GM12892 (cell line): ENCODE measurements around the gene GNAI3.
A peak's percentile ranks its signal among the peaks of the same experiment; 100 is the strongest.

Experiments
- DNase-seq: peaks from one replicate; pipeline ENCODE4 v3.0.0; 2011; ENCODE audit not compliant: insufficient read length
- FAIRE-seq: peaks from 2 replicates; lab custom pipeline; 2011; peaks lifted over from hg19 to GRCh38; lab: Jason Lieb, UNC
- POLR2A ChIP-seq: IDR thresholded peaks from 2 replicates; pipeline ENCODE4 v1.6.1; 2011; ENCODE audit warnings: low read depth, low read length, control low read depth
- POLR2AphosphoS5 ChIP-seq: IDR thresholded peaks from 2 replicates; pipeline ENCODE4 v1.6.1; 2011; ENCODE audit warnings: low read depth, low read length, control low read depth
- TAF1 ChIP-seq: IDR thresholded peaks from 2 replicates; pipeline ENCODE4 v1.6.1; 2011; ENCODE audit warnings: low read depth, mild to moderate bottlenecking, control low read depth, low read length, borderline replicate concordance

Gene GNAI3

DNA sequence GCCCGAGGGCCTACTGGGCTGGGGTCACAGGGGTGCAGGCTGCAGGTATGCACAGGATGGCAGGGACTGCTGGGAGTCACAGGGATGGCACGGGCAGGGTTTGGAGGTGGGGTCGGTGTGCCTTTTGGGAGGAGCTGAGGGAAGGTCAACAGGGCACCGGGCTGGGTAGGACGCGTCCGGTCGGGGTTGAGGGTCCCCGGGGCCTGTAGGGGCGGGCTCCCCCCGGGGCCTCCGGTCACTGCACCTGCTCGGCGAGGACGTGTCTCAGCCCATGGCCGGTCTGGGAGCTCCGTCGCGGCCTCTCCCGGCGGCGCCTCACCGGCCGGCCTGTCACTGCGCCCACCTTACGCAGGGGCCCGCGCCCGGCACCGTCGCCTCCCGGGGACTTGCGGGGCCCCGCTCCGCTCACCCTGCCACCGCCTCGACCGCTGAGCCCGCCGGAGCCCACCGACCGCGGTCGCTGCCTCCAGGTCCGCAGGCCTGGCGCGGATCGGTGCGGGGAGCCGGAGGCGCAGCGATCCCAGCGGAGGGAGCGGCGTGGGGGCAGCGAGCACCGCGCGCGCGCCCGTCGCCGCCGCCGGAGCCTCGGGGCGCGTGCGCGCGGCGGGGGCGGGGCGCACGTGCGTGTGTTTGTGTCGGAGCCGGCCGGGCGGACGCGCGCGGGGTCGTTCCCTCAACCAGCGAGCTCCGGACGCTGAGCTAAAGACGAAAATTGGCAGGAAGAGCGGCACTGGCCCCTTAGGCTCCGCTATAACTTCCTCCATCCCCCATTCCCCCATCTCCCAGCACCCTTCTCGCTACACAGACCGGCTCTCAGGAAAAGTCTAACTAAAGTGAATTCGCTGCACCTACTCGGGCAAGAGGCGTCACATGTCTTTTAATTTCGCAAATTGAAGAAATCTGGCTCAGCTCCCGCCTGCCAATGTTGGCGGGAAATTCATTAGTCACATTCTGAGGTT, 39.0 kb upstream of the GNAI3 start, which contains the start of gene AMIGO1:
Gene AMIGO1 (minus strand): TSS at position 552 of the 959 bp plus-strand sequence. CDS start 815 bp downstream, outside the sequence.
- TF ChIP-seq POLR2A (no peak), POLR2AphosphoS5 (no peak), TAF1 (no peak)
- FAIRE-seq (peak; percentile 81), DNase-seq (peak; percentile 83)

DNA sequence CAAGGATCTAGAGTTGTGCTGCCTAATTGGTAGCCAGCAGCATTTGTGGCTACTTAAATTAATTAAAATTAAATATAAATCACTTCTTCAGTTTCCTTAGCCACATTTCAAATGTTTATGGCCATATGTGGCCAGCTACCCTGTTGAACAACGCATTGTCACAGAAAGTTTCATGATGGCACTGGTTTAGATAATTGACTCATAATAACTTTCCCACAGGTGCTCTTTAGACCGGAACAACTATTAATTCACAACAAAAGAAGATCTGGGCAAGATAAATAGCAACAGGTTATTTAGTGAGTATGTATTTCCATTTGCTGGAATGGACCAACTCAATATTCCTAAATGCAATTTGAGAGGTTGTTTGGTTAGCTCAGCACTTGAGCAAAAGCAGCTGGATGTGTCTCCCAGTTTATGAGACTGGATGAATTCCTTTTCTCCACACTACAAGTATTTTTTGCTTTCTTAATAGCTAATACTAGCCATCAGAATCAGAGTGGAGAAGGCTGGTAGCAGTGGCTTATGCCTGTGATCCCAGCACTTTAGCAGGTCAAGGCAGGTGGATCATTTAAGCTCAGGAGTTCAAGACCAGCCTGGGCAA, 35.2 kb upstream of the GNAI3 start:
- no peak for DNase-seq
- FAIRE-seq: no peak
- TF ChIP-seq TAF1 (no peak), POLR2AphosphoS5 (no peak), POLR2A (no peak)

DNA sequence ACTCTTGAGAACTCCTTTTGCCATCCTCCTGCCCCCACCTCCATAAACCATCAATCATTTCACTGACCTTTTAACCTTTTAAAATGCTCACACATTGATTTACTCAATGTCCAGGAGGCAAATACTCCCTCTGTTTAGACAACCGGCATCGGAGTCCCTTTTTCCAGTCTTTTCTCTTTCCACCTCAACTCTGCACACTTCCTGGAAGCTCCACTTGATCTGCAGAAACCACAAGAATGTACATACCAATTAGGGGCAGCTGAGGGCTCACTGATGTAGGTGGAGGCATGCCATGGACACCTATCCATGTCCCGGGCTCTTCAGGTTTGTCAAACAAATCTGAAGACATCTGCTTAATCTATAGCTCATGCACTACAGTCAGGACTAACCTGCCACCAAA, 33.6 kb upstream of the GNAI3 start:
- DNase-seq: no peak
- FAIRE-seq: no peak
- TF ChIP-seq POLR2A (no peak), TAF1 (no peak), POLR2AphosphoS5 (no peak)

DNA sequence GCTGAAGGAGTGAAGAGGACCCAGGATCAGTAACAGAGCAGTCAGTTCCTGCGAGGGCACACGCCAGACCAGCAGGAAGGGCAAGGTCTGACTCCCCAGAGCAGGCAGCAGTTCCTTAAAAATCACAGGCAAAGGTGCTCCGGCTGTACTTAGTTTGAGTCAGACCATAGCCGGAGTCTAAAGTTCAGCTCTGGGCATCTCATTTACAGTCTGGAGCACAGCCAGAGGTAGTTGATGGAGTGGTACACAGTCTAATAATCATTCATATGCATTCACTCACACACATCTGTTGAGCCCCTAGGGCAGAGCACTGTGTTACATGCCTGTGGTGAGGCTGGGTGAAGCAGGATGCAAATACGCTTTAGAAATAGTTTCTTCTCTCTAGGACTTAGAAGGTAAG, 31.5 kb upstream of the GNAI3 start:
- FAIRE-seq (no peak), DNase-seq (no peak)
- TF ChIP-seq POLR2A (no peak), POLR2AphosphoS5 (no peak), TAF1 (no peak)

DNA sequence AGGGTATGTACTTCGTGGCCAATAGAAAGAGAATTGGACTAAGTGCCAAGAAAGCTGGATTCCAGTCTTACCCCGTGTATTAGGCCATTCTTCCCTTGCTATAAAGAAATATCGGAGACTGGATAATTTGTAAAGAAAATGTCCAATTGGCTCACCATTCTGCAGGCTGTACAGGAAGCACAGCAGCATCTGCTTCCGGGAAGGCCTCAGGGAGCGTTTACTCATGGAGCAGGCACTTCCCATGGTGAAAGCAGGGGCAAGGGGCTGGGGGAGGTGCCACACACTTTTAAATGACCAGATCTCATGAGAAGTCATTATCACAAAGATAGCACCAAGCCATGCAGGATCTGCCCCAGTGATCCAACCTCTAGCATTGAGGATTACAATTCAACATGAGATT, 31.1 kb upstream of the GNAI3 start:
- FAIRE-seq (no peak), DNase-seq (no peak)
- TF ChIP-seq POLR2A: no peak
- no peak for TF ChIP-seq POLR2AphosphoS5
- no peak for TF ChIP-seq TAF1

DNA sequence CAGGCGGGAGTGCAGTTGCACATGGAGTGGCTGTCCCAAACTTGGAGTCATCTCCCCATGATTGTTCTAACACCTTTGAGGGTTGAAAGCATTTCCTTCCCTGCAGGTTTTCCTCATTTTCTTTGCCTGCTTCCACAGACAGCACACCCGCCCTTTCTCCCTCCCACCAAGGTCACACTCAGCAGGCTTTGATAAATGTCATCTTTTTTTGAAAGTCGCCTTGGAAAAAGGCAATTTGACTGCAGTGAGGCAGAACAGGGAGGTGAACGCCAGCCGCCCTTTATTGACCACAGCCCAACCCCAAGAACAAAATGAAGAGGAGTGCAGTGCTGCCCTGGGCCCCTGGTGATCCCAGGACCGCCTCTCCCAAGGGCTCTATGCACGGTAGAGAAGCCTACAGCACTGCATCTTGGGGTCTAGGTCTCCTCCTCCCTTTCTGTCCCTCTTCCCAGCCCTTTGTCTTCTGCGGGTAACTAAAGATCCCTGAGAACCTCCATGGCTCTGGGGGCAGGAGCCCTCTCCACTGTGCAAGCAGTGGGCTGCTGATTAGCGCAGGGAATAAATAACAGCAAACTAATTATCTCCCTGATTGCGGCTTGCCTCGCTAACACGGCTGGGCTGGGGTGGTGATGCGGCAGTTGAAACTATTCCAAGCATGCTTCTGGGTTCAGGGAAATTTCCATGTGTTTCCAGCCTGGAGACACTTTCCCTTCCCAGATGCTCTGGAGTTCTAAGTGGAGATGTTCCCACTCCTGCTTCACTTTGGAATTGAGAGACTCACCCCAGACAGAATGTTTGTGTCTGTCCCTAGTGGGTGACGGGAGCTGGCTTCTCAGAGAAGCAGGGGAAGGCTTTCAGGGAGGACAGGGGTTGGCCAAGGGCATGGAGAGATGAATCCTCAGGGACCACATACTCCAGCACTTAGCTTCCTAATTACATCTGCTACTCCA, 27.1 kb upstream of the GNAI3 start:
- TF ChIP-seq POLR2A (no peak), TAF1 (no peak), POLR2AphosphoS5 (no peak)
- FAIRE-seq: no peak
- DNase-seq: no peak

DNA sequence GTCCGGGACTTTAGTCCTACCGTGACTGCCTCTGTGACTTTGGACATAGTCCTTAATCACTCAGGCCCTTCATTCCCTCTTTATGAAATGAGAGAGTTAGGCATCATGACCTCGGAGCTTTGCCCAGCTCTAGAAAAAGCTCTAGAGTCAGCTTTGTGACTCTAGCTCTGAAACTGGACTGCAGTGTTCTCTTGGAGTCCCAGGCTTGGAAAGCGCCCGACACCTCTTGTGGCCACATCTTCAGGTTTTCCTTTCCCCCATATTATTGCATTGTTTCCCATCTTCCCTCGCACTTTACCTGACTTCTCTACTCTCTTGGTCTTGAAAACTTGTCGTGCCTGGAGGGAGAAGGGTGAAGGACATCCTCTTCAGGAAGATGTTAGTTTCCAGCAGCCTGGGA, 26.4 kb upstream of the GNAI3 start:
- no peak for FAIRE-seq
- TF ChIP-seq POLR2AphosphoS5 (no peak), POLR2A (no peak), TAF1 (no peak)
- DNase-seq: no peak

DNA sequence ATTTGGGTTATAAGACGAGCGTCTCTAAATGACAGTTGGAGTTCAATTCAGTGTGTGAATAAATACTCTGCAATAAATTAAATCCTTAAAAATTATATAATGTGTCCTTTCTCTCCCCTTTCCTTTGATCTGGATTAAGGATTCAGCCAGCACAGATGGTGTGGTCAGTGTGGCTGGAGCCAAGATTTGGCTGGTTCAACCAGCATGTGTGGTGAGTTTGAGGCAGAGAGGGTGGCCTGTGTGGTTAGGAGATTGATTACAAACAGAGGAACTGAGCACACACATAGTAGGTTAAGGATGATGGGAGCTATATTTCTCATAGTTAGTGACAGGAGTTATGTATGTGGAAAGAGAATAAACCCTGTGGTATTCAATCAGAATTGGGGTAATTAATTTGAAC, 24.7 kb upstream of the GNAI3 start:
- no peak for TF ChIP-seq TAF1
- no peak for TF ChIP-seq POLR2AphosphoS5
- no peak for TF ChIP-seq POLR2A
- DNase-seq (no peak), FAIRE-seq (no peak)

DNA sequence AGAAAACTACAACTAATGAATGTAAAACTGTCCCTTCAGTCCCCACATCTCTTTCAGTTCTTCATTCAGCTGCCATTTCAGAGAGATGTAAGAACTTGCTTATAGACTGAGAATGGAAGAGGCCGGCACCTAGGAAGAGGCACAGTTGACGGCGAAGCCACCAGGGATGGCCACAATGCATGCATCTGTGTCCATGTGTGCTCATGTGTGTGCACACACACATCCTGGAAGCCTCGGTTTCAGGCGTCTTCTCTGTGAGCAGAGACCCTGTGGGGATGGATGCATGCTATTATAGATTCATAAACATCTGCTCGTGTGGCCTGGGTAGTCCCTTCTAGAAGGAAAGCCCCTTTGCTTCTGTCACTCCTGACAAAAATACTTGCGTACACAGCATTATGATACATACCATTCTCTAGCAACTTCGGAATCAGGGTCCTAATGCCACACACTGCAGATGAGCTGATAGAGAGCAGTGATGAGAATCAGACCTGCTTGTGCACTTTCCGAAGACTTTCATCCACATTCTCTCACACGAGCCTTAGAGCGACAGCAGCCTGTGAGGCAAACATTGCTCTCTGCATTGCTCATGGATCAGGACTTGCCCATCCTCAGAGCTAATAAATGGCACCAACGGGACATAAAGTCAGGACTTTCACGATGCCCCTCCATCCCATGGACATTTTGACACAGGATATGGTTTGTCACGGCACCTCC, 21.2 kb upstream of the GNAI3 start:
- DNase-seq: no peak
- TF ChIP-seq POLR2A: peak; percentile 19; the same call in 1 of the 2 replicates
- no peak for TF ChIP-seq TAF1
- TF ChIP-seq POLR2AphosphoS5: 0 out of 2 replicates have a peak, but pooled peaks have one; percentile 31
- peak; percentile 33 for FAIRE-seq

DNA sequence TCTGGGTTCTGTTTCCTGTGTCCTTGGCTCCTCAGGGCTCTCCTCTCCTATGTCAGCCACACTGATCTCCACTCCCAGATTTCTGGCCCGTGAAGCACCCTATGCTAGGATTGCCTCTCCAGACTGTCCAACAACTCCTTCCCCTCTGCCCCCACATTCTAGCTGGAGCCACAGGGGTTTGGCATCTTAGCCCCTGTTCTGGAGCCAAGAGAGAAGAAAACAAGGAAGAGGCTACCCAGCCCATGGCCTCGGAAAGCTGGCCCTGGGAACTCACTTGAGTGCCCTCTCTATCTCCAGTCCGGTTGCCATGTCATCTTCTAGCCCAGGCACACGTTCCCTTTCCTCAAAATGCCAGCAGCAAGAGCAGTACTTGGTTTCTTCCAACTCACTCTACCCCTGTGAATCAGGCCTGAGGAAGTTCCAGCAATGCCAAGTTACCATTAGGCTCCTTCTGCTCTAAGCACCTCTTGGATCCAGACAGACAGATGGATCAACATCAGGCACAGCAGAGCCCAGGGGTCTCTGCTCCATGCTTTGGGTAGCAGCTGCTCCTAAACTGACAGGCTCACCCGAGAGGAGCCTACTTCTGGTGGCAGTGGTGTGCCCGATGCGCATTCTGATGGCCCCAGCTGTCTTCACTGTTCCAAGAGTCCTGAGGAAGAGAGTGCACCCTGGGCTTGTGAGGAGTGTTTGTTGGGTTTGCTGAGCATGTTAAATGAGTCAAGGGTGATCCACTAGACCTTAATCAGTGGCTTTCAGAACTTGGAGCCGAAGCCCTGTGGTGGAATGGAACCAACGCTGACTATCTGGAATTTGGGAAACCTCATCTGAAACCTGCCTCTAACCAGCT, 20.3 kb upstream of the GNAI3 start:
- DNase-seq (no peak), FAIRE-seq (no peak)
- TF ChIP-seq POLR2A (no peak), POLR2AphosphoS5 (no peak), TAF1 (no peak)
